Natural killer cell (primary cell): Measurements from ENCODE around the gene PDRG1. TPM values are rescaled to one million over a fixed set of nuclear protein-coding genes. Genes with fewer than 3 reads are reported as not detected.
"Not testable (repeated sequence)": the region's sequence is repeated elsewhere in the genome, so short reads cannot be mapped to it uniquely, and the experiment has no call there.

ENCODE experiments used
- ATAC-seq, 3 donors: fragments of 150-1000 bp in 2 of 3; fragments of 200-7000 bp in 1 of 3; cut with Tn5 transposase; 1 replicate in 1 of 3; 2 replicates in 2 of 3; pipeline ENCODE4 v1.10.0; 2021; ENCODE audit warnings: mild to moderate bottlenecking in 2 of 3, moderate library complexity in 2 of 3
- DNase-seq, 2 donors: peaks; one replicate each; pipeline versions ENCODE4 v3.0.0 to v3.0.0-alpha.2; 2013 to 2021; ENCODE audit warnings: mixed read lengths in 1 of 2
- H3K27ac ChIP-seq: one replicate; pipeline ENCODE4 v1.5.1; 2013; ENCODE audit warnings: mild to moderate bottlenecking, low read length
- H3K27me3 ChIP-seq: one replicate; pipeline ENCODE4 v1.6.1; 2013; ENCODE audit warnings: low read length; ENCODE audit not compliant: control insufficient read depth, insufficient read depth
- H3K36me3 ChIP-seq: one replicate; pipeline ENCODE4 v1.6.1; 2013; ENCODE audit warnings: low read length; ENCODE audit not compliant: control insufficient read depth, insufficient read depth
- H3K4me1 ChIP-seq: one replicate; pipeline ENCODE4 v1.6.1; 2013; ENCODE audit warnings: low read length; ENCODE audit not compliant: control insufficient read depth, insufficient read depth
- H3K4me3 ChIP-seq: one replicate; pipeline ENCODE4 v1.5.1; 2013; ENCODE audit warnings: low read length
- H3K9me3 ChIP-seq: one replicate; pipeline ENCODE4 v1.6.1; 2013; ENCODE audit warnings: low read length; ENCODE audit not compliant: control insufficient read depth, insufficient read depth
- H3K27ac Mint-ChIP-seq, 2 donors: one replicate each; pipeline ENCODE4 v1.8.0; 2022; ENCODE audit warnings: mild to moderate bottlenecking in 2 of 2, mixed read lengths in 2 of 2, moderate library complexity in 1 of 2
- H3K27me3 Mint-ChIP-seq, 2 donors: one replicate each; pipeline ENCODE4 v1.8.0; 2022; ENCODE audit warnings: low read depth in 2 of 2, mixed read lengths in 2 of 2
- H3K36me3 Mint-ChIP-seq: one replicate; pipeline ENCODE4 v1.8.0; 2022; ENCODE audit warnings: mixed read lengths
- H3K4me1 Mint-ChIP-seq, 2 donors: one replicate each; pipeline ENCODE4 v1.8.0; 2022; ENCODE audit warnings: mixed read lengths in 2 of 2
- H3K4me3 Mint-ChIP-seq: one replicate; pipeline ENCODE4 v1.8.0; 2022; ENCODE audit warnings: mild to moderate bottlenecking, moderate library complexity, mixed read lengths
- H3K9me3 Mint-ChIP-seq, 2 donors: one replicate each; pipeline ENCODE4 v1.8.0; 2022; ENCODE audit warnings: mixed read lengths in 2 of 2
- WGBS: methylation state at CpG from one replicate; pipeline ENCODE4 v1.1.7; 2013; ENCODE audit warnings: missing lambda C conversion rate; ENCODE audit not compliant: insufficient coverage; 5-methylcytosine and 5-hydroxymethylcytosine counted together
- intact Hi-C: fragments of 100-400 bp; cut with micrococcal nuclease; formaldehyde crosslinking; loops from one replicate; pipeline ENCODE4 v1.14.2; 2022
- total RNA-seq, 4 donors: library from RNA; stranded (reverse); fragments of 120-200 nt in 1 of 4; gene quantifications; one replicate each; pipeline versions ENCODE4 v1.2.3 to v1.2.4, GENCODE V29; 2013 to 2022
- TF ChIP-seq, protein P1 (sequence below): fragments of 200-600 bp; IDR thresholded peaks from one replicate; pipeline ENCODE4 v1.8.0; 2022; ENCODE audit warnings: antibody characterized with exemption

Gene PDRG1
- total RNA-seq, 3 donors from 2014 or later (not counting 1 experiment from before 2014, with no cell fraction given), result 9.0 to 12.8 (median 10.4) TPM

- Histone ChIP-seq H3K27ac (no peak overlapping the region), H3K4me1 (no peaks in the 10 kb centered on the region), H3K4me3 (no peak overlapping the region), H3K36me3 (no peaks in the 10 kb centered on the region), H3K27me3 (no peaks in the 10 kb centered on the region), H3K9me3 (no peaks in the 10 kb centered on the region)
- Mint-ChIP-seq H3K9me3 (no peaks in the 10 kb centered on the region), H3K4me1 (peaks cover 0 to 4% of the 10 kb centered on the region in 2 donors), H3K27ac (no peak overlapping the region), H3K4me3 (no peak overlapping the region), H3K36me3 (no peaks in the 10 kb centered on the region), H3K27me3 (peaks cover 16% of the 10 kb centered on the region in 2 donors)
- intact Hi-C loops, result no loop called here
- no peak for ATAC-seq
- TF ChIP-seq, protein P1, sequence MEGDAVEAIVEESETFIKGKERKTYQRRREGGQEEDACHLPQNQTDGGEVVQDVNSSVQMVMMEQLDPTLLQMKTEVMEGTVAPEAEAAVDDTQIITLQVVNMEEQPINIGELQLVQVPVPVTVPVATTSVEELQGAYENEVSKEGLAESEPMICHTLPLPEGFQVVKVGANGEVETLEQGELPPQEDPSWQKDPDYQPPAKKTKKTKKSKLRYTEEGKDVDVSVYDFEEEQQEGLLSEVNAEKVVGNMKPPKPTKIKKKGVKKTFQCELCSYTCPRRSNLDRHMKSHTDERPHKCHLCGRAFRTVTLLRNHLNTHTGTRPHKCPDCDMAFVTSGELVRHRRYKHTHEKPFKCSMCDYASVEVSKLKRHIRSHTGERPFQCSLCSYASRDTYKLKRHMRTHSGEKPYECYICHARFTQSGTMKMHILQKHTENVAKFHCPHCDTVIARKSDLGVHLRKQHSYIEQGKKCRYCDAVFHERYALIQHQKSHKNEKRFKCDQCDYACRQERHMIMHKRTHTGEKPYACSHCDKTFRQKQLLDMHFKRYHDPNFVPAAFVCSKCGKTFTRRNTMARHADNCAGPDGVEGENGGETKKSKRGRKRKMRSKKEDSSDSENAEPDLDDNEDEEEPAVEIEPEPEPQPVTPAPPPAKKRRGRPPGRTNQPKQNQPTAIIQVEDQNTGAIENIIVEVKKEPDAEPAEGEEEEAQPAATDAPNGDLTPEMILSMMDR, result no peak
- DNase-seq, result no peak
- WGBS, result 88% methylated on average over 11 of the region's 11 CpGs
Measured at GRCh38 chr20:31920275-31920855, 31.5 kb downstream of the PDRG1 start.

DNA sequence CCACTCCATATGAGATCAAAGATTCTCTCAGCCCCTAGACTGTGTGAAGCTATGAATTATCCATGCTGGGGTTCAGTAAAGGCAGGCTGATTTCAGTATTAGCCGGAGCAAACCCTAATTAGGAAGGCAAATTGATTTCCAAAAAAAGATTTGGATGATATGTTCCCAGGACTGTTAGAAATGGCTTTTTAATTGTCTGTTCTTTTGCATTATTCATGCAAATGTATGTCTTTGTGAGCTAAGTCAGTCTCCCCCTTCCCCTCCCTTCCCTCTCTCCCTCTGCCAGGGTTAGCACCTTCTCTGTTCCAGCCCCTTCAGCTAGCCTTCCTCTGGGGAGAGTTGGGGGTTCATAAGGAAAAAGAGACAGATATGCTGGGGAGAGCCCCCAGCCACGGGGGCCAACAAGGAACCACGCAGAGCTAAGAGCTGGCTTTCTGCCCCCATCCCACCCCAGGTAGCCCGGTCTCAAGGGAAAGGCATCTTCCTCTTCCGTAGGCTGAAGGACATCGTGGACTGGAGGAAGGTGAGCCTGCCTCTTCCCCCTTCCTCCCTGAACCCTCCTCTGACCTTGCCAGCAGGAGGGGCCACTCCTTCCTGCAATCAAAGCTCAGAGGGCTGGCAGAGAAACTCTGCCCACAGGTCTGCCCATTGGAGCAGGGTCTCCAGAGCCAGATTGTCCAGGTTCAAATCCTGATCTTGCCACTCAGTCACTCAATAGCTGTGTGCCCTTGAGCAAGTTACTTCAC is 32.3 kb downstream of the PDRG1 start:
- H3K4me1 Mint-ChIP-seq, result peaks cover 0 to 4% of the 10 kb centered on the region in 2 donors
- Histone ChIP-seq H3K4me3 (no peak overlapping the region), H3K9me3 (no peaks in the 10 kb centered on the region), H3K27ac (no peak overlapping the region), H3K36me3 (no peaks in the 10 kb centered on the region), H3K4me1 (no peaks in the 10 kb centered on the region), H3K27me3 (no peaks in the 10 kb centered on the region)
- H3K27ac Mint-ChIP-seq, result no peak overlapping the region
- H3K9me3 Mint-ChIP-seq, result no peaks in the 10 kb centered on the region
- intact Hi-C loops, result no loop called here
- peaks cover 16% of the 10 kb centered on the region in 2 donors for H3K27me3 Mint-ChIP-seq
- TF ChIP-seq, protein P1, result no peak
- H3K4me3 Mint-ChIP-seq, result no peak overlapping the region
- H3K36me3 Mint-ChIP-seq, result no peaks in the 10 kb centered on the region
- ATAC-seq, result no peak
- DNase-seq, result no peak
- 57% methylated on average over 4 of the region's 6 CpGs for WGBS

DNA sequence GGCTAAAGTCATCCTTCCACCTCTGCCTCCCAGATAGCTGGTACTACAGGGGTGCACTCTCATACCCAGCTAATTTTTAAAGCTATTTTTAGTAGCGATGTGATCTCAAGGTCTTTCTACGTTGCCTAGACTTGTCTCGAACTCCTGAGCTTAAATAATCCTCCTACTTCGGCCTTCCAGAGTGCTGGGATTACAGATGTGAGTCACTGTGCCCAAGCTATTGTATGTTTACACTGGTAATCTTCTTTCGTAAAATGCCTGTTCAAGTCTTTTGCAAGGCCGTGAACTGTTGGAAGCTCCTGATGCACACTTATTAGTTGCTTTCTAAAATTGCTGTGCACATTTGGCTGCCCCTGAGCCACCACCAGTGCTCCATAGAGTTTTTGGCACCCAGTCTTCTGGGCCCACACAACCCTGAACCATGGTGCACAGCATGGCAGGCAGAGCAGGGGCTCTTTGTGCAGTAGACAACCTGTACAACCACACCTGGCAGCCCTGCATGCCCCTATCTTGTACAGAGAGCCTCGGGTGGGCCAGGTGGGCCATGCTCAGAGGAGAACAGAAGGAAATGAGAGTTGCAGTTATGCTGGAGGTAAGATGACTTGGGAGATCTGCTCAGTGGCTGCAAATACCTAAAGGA is 33.3 kb downstream of the PDRG1 start:
- peaks cover 10 to 24% of the 10 kb centered on the region in 2 donors for H3K27me3 Mint-ChIP-seq
- no peak overlapping the region for H3K27ac Mint-ChIP-seq
- intact Hi-C loops, result no loop called here
- TF ChIP-seq, protein P1, result no peak
- Histone ChIP-seq H3K27me3 (no peaks in the 10 kb centered on the region), H3K36me3 (no peaks in the 10 kb centered on the region), H3K4me3 (no peak overlapping the region), H3K9me3 (no peaks in the 10 kb centered on the region), H3K27ac (no peak overlapping the region), H3K4me1 (no peaks in the 10 kb centered on the region)
- H3K36me3 Mint-ChIP-seq, result no peaks in the 10 kb centered on the region
- ATAC-seq (no peak), DNase-seq (no peak)
- H3K4me3 Mint-ChIP-seq, result no peak overlapping the region
- no peaks in the 10 kb centered on the region for H3K4me1 Mint-ChIP-seq
- 83% methylated on average over 7 of the region's 7 CpGs for WGBS
- H3K9me3 Mint-ChIP-seq, result no peaks in the 10 kb centered on the region

DNA sequence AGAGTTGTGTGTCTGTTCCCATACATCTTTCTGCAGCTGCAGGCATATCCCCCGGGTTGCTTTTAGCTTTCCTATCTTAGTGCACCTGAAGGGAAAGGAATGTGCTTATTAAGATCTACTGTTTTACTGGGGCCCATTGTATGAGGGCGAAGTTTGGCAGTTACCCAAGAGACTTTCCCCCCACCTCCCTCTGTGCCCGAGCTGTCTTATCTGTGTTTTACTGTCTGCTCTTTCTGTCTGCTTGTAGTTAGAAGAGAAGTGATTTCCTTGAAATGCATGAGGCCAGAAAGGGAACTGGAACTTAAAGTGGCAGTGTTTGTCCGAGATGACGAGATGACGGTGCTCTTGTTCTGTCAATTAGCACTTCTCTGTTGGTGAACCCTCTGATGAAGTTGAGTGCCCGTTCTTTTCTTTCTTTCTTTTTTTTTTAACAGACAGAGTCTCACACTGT is 33.9 kb downstream of the PDRG1 start:
- peaks cover 10 to 21% of the 10 kb centered on the region in 2 donors for H3K27me3 Mint-ChIP-seq
- H3K36me3 ChIP-seq, H3K36me3 Mint-ChIP-seq, H3K9me3 ChIP-seq, H3K27ac Mint-ChIP-seq, H3K27ac ChIP-seq, ATAC-seq, intact Hi-C loops, DNase-seq, H3K4me1 ChIP-seq, H3K9me3 Mint-ChIP-seq, H3K4me1 Mint-ChIP-seq, H3K4me3 Mint-ChIP-seq, H3K4me3 ChIP-seq, H3K27me3 ChIP-seq: not testable (repeated sequence)
- 10% methylated on average over 5 of the region's 7 CpGs for whole genome bisulfite sequencing
